Activated CD4-positive, alpha-beta T cell treated with anti-CD3 and anti-CD28 coated beads, Interleukin-2, Interleukin-6, amounts not matched to agents 100 ng/mL and 50 ng/mL, durations not matched to agents 16 hours and 8 hours (primary cell): ENCODE measurements around the gene PPP1R3C.

Experiments used
- DNase-seq: peaks from one replicate; pipeline ENCODE4 v3.0.0-alpha.2; 2020

The PPP1R3C gene

DNA sequence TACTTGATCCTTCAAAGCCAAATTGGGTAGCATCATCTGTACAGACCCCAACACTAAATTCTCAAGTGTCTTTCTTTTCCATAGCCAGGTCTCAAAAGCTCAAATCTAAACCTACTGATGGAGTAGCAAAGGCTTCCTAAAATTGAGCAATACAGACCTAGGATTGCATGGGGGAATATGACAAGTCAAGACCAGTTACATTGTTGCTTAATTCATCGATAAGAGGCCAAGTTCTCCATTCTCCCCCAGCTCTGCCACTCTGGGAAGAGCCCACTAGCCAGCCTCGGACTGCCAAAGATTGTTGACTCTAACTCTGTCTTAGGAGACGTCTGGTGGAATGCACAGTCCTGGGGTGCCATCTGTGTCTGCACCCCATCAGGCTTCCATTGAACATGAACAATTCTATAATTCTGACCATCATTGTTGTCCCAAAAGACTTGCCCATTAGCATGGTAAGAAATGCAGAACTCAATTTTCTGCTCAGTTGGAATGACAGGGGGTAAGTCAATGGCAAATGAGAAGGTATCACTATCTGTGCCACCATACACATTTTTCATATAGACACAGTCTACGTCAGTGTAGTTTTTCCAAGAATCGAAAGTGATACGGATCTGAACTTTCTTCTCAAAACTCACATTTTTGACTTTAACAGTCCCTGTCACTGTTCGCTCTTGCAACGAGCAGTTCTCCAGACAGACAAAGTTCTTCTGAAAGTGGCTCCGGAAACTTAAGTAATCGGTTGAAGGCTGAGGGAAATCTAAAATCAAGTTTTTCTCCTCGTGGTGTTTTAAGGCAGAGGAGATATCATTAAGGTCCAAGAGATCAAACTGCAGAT, 2.9 kb downstream of the PPP1R3C start:
- no peak for DNase-seq

DNA sequence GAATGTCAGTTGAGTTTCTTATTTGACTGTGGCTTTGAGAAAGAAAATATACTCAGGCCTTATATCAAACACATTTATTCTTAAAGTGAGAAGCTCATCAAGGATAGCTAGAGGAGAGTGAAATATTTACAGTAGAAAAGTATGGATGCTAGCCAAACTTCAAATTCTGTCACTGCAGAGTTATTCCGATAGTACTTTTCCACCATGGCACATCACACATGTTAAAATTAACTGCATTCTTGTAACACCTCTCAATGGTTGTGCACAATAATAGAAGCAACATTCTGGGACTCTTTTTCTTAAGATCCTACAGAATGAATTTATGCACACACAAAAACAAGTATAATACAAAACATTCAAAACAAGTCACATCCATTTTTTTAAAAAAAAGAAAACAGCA, 4.5 kb downstream of the PPP1R3C start:
- no peak for DNase-seq

GRCh38 chr10:91627344-91628102, 5.3 kb downstream of the PPP1R3C start:
- no peak for DNase-seq

- DNase-seq, result no peak
These were observed 5.9 kb downstream of the PPP1R3C start for GRCh38 chr10:91626936-91627335.

DNA sequence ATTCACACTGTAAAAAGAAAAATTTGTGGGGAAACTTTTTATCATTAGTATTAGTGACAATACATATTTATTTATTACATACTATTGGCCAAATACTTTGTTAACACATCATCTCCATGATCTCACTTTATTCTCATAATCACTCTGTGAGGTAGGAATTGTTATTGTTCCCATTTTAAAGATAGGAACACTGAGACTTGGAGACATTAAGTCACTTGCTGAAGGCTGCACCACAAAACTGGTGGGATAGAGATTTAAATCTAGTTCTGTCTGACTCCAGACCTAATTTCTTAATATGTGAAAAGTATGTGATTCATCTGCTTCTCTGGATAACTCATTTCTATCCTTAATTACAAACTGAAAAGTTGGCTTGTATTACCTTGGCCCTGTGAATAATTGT, 8.2 kb downstream of the PPP1R3C start:
- no peak for DNase-seq

- DNase-seq, result no peak
These were observed 10.3 kb downstream of the PPP1R3C start for GRCh38 chr10:91622601-91623000.

- no peak for DNase-seq
These were observed 11.3 kb downstream of the PPP1R3C start for GRCh38 chr10:91621483-91622113.

- DNase-seq, result no peak
These were observed 15.7 kb downstream of the PPP1R3C start for GRCh38 chr10:91617072-91617609.

DNA sequence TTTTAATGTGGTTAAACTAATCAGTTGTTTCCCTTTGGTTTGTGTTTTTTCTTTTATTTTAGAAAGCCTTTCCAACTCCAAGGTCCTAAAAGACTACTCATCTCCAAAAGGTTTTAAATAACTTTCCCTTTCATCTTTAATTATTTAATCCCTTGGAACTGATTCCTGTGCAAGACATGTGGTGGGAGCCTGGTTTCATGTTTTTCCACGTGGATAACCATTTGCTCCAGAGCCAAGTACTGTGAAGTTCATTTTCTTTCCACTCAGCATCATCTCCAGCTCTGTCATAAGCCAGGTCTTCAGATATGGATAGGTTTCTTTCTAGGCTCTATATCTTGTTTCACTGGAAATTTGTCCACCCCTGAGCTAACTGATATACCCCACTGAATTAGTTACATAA, 16.7 kb downstream of the PPP1R3C start:
- no peak for DNase-seq

GRCh38 chr10:91614225-91614624, 18.6 kb downstream of the PPP1R3C start:
- DNase-seq, result no peak

GRCh38 chr10:91613411-91614187, 19.3 kb downstream of the PPP1R3C start:
- no peak for DNase-seq

GRCh38 chr10:91610919-91611318, 22.0 kb downstream of the PPP1R3C start:
- no peak for DNase-seq

DNA sequence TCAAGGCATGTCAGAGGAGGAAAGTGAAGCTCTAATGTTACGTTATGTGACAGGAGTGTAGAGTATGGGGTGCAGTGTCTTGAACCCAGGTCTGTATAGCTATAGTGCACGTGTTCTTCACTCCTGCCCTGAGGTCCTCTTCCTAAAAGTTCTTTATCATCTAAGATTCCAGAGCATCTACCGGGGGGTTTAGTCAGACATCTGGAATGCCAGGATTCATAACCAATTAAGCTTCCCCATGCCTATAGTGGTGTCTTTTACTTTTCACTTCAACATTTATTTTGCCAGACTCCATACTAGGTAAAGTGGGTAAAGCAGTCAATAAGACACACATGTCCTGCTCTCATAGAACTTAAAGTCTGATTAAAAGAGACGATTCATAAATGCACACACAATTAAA, 22.4 kb downstream of the PPP1R3C start:
- DNase-seq, result no peak

DNA sequence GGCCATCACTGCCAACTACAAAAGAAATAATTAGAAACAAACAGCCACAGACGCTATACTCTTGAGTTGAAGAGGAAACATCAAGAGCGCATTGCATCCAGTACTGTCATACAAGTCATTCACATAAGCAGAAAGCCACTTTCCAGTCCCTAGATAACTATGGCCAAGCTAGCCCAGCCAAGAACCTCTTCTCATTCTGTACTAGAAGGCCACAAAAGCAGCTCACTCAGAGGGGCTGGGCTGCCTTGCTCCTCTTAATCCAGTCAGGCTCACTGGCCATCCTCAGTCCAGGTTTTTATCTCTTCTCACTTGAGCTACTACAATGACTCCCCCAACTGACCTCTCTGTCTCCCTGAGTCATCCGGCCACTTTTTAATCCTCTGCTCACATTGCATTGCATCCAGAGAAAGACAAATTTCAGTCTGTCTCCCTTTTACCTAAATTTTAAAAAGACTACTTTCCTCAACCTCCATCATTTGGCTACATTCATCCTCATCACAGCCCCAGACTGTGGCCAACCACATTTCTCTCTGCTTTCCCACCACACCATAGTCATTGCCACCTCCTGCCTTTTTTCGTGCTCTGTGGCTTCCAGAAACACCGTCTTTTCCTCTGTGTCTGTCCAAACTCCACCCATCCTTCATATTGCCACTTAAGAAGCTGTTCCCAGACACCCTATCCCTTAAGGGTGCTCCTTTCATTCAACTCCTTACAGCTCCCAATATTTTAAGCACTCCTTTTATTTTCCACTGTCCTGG, 25.0 kb downstream of the PPP1R3C start:
- DNase-seq, result no peak

DNA sequence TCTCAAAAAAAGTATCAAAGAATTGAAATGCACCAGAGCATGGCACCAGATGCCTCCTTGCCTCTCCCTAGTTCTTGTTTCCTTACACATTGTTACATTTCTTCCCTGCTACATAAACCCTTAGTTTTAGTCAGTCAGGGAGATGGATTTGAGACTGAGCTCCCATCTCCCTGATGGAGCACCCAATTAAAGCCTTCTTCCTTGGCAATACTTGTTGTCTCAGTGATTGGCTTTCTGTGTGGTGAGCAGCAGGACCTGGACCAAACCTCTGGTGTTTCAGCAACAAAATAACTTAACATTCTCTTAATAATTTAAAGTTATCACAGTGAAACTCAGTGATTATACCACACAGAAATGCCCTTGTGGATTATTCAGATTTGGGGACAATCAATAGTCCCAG, 26.9 kb downstream of the PPP1R3C start:
- DNase-seq, result no peak

- no peak for DNase-seq
These were observed 28.0 kb downstream of the PPP1R3C start for GRCh38 chr10:91604553-91605534.

DNA sequence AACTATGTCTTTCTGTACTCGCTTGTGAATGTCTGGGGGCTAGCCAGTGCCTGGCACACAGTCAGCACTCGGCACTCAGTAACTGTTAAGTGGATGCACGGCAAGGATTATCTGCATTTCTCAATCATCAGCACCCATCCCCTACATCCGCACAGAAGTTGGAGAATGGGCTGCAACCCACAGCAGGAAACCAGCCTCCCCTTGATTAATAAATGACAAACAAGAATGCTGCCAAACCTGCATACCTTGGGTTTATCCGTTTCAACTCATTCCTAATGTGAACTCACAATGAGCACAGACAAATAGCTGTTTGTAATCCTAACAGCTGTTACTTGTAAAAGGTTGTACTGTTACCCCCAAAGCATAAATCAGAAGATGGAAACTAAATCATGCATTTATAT, 28.9 kb downstream of the PPP1R3C start:
- no peak for DNase-seq

DNA sequence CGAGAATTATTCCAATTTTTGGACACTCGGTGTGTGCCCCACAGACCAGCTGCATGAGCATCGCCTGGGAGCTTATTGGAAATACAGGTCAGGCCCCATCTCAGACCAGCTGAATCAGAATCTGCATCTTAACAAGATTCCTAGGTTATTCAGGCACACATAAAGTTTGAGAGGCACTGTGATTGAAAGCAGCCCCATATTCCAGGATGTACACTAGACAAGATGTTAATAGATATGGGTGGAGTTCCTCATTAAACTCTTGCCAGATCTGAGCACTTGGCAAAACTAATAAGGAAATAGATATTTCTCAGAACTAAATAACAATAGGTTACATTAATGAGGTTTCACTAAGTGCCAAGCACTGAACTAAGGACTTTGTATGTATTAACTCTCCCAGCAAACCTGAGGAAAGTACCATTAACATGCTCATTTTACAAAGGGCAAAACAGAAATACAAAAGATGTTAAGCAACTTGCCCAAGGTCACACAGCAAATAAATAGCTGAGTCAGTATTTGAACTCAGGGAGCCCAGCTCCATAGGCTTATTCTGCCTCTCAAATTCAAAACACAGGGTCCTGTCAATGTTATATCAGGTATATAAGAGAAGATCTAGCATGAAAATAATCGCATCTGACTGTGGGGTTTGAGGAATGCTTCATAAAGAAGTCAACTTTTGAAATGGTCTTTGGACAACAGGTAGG, 29.9 kb downstream of the PPP1R3C start:
- DNase-seq, result no peak

- no peak for DNase-seq
These were observed 30.4 kb downstream of the PPP1R3C start for GRCh38 chr10:91602449-91602848.

DNA sequence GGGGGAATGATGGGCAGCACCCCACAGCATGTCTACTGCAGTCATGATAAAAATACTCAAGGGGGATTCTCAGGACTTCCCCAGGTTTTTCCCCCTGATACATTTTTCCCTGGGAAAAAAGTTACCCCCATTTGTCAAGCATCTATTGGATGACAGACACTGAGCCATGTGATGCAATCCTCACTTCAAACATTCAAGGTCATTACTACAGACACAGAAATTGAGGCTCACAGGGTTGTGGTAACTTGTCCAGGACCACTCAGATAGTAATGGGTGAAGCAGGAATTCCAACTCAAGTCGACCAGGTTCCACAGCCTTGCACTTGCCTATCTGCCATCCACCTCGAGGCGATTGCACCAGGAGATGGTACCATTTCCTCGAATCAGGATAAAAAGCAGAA, 31.7 kb downstream of the PPP1R3C start:
- DNase-seq, result no peak
